HL-60 (cell line): ENCODE measurements around the gene FARP2.
A peak's percentile ranks its signal among the peaks of the same experiment; 100 is the strongest.

ENCODE experiments used
- DNase-seq, 2 experiments: peaks; one replicate each; pipeline ENCODE4 v3.0.0-alpha.2; 2010 to 2020; ENCODE audit warnings: low read depth in 1 of 2, low spot score in 1 of 2
- H3K27ac ChIP-seq: fragments of 250-450 bp; sonication (Bioruptor Pico); replicated peaks from 2 replicates; pipeline ENCODE4 v1.5.1; 2020; ENCODE audit warnings: mild to moderate bottlenecking, moderate library complexity
- H3K27me3 ChIP-seq: fragments of 250-450 bp; sonication (Bioruptor Pico); 2 replicates; pipeline ENCODE4 v1.5.1; 2021; ENCODE audit warnings: mild to moderate bottlenecking, moderate library complexity; ENCODE audit not compliant: insufficient read depth, poor library complexity, severe bottlenecking
- H3K4me3 ChIP-seq: replicated peaks from 2 replicates; pipeline ENCODE4 v1.5.1; 2011; ENCODE audit warnings: mild to moderate bottlenecking, control low read depth, low read length; ENCODE audit not compliant: insufficient read depth
- GABPA ChIP-seq: IDR thresholded peaks from 2 replicates; pipeline ENCODE4 v1.6.1; 2012; ENCODE audit warnings: low read depth
- POLR2AphosphoS5 ChIP-seq: IDR thresholded peaks from 2 replicates; pipeline ENCODE4 v1.6.1; 2012; ENCODE audit warnings: low read depth
- SPI1 ChIP-seq: IDR thresholded peaks from 2 replicates; pipeline ENCODE4 v1.6.1; 2012; ENCODE audit warnings: low read depth, mild to moderate bottlenecking, borderline replicate concordance
- TF ChIP-seq, protein P1 (sequence below): IDR thresholded peaks from one replicate; pipeline ENCODE4 v1.5.1; 2011; ENCODE audit warnings: low read length, control low read depth, inconsistent platforms; ENCODE audit not compliant: insufficient read depth
- TF ChIP-seq, protein P2 (sequence below): IDR thresholded peaks from 2 replicates; pipeline ENCODE4 v1.6.1; 2012; ENCODE audit warnings: low read depth; ENCODE audit not compliant: insufficient replicate concordance

The FARP2 gene

DNA sequence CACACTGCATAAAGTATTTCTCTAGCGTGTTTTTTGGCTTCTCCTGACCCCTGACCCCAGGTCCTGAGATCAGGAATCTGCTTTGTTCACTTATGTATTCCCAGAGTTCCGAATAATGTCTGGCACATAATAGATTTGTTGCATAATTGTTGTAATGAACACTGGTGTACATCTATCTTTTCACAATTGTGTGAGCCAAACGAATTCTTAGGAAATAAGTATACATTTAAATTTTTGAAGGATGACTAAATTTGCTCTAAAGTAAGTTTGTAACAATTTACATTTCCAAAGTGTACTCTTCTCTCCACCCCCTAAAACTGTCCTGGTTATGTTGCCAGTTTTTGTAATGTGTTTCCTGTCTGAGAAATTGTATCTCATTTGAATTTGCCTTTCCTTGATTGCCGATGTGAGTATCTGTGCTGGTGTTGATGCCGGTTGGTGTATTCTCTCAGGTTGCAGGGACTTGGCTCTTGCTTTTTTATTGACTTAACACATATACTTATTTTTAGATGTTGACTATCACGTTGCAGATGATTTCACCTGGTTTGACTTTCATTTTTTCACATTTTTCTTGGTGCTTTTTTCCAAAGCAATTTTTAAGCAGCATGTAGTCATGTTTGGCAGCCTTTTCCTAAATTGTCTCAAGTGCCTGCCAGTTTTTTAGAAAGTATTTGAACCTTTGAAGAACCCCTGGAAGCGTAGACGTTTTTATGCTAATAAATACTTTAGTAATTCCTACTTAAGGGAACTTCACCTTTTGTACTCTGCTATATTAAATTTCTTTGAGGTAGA is 16.1 kb upstream of the FARP2 start:
- H3K4me3 ChIP-seq: no peak overlapping the region
- DNase-seq: no peak
- no peaks in the 10 kb centered on the region for H3K27me3 ChIP-seq
- TF ChIP-seq SPI1 (no peak), GABPA (no peak), POLR2AphosphoS5 (no peak)
- TF ChIP-seq, protein P1, sequence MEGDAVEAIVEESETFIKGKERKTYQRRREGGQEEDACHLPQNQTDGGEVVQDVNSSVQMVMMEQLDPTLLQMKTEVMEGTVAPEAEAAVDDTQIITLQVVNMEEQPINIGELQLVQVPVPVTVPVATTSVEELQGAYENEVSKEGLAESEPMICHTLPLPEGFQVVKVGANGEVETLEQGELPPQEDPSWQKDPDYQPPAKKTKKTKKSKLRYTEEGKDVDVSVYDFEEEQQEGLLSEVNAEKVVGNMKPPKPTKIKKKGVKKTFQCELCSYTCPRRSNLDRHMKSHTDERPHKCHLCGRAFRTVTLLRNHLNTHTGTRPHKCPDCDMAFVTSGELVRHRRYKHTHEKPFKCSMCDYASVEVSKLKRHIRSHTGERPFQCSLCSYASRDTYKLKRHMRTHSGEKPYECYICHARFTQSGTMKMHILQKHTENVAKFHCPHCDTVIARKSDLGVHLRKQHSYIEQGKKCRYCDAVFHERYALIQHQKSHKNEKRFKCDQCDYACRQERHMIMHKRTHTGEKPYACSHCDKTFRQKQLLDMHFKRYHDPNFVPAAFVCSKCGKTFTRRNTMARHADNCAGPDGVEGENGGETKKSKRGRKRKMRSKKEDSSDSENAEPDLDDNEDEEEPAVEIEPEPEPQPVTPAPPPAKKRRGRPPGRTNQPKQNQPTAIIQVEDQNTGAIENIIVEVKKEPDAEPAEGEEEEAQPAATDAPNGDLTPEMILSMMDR: no peak
- TF ChIP-seq, protein P2, sequence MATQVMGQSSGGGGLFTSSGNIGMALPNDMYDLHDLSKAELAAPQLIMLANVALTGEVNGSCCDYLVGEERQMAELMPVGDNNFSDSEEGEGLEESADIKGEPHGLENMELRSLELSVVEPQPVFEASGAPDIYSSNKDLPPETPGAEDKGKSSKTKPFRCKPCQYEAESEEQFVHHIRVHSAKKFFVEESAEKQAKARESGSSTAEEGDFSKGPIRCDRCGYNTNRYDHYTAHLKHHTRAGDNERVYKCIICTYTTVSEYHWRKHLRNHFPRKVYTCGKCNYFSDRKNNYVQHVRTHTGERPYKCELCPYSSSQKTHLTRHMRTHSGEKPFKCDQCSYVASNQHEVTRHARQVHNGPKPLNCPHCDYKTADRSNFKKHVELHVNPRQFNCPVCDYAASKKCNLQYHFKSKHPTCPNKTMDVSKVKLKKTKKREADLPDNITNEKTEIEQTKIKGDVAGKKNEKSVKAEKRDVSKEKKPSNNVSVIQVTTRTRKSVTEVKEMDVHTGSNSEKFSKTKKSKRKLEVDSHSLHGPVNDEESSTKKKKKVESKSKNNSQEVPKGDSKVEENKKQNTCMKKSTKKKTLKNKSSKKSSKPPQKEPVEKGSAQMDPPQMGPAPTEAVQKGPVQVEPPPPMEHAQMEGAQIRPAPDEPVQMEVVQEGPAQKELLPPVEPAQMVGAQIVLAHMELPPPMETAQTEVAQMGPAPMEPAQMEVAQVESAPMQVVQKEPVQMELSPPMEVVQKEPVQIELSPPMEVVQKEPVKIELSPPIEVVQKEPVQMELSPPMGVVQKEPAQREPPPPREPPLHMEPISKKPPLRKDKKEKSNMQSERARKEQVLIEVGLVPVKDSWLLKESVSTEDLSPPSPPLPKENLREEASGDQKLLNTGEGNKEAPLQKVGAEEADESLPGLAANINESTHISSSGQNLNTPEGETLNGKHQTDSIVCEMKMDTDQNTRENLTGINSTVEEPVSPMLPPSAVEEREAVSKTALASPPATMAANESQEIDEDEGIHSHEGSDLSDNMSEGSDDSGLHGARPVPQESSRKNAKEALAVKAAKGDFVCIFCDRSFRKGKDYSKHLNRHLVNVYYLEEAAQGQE: no peak
- peak overlapping the region; percentile 37 for H3K27ac ChIP-seq

DNA sequence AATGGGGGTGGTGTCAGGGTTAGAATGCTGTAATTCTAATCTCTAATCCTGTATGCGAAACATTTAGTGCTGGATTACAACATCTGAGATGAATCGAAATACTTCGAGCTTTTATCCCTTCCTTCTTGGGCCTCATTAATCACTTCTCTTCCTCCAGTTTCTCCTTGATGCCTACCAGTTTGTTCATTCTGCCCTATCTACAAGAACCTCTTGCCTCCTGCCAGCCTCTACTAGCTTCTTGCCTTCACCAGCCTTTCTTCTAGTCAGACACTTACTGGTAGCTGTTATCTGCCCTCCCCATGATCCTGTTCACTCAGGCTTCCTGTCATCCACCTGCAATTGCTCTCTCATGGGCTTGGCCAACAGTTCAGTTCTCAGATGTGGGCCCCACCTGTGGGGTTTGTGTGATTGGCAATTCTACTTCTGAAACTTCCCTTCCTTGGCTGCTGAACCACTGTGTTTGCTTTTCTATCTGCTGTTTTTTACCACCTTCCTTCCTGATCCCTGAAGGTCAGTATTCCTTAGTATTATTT is 15.4 kb upstream of the FARP2 start:
- DNase-seq: peak in 1 of 2 experiments; percentile 31
- Histone ChIP-seq H3K27me3 (no peaks in the 10 kb centered on the region), H3K4me3 (no peak overlapping the region), H3K27ac (peak overlapping the region; percentile 37)
- TF ChIP-seq, protein P1: no peak
- TF ChIP-seq GABPA: no peak
- no peak for TF ChIP-seq POLR2AphosphoS5
- TF ChIP-seq, protein P2: no peak

DNA sequence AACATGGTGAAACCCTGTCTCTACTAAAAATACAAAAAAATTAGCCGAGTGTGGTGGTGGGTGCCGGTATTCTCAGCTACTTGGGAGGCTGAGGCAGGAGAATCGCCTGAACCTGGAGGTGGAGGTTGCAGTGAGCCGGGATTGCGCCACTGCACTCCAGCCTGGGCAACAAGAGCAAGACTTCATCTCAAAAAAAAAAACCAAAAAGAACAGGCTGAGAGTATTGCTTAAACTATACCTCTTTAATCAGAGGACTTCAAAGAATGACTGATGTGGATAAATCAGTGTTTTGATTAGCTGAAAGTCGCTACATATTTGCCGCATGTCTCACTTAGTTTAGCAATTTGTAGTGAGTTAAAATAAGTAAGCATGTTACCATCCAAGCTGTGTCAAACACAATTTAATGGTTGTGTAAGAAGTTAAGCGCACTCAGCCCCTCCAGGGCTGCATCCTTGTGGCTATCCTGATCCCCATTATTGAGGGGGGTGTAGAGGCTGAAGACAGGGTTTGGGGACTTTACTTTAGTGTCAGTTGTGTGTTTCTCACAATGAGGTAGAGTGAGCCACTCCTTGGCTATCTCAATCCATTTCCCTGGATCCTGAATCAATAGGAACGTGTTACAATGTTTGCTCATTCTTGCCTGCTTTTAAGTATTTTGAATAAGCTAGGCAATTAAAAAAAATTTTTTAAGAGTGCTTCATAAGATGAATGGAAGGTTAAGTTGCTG is 11.0 kb upstream of the FARP2 start:
- TF ChIP-seq, protein P2: no peak
- TF ChIP-seq SPI1: no peak
- TF ChIP-seq, protein P1: no peak
- no peak for TF ChIP-seq GABPA
- TF ChIP-seq POLR2AphosphoS5: no peak
- Histone ChIP-seq H3K27ac (no peak overlapping the region), H3K4me3 (no peak overlapping the region), H3K27me3 (no peaks in the 10 kb centered on the region)
- DNase-seq: no peak
